WTC11 (cell line): Measurements from ENCODE around the gene LSP1. TPM values are rescaled to one million over a fixed set of nuclear protein-coding genes. Genes with fewer than 3 reads are reported as not detected.
A peak's percentile ranks its signal among the peaks of the same experiment; 100 is the strongest.
"Not testable (repeated sequence)": the region's sequence is repeated elsewhere in the genome, so short reads cannot be mapped to it uniquely, and the experiment has no call there.

Experiments
- ATAC-seq: fragments of 200-7000 bp; cut with Tn5 transposase; 2 replicates; pipeline ENCODE4 v1.10.0; 2021; ENCODE audit warnings: mild to moderate bottlenecking, moderate library complexity
- CTCF ChIA-PET: fragments of 300-600 bp; sonication (Branson Sonifier 250); formaldehyde crosslinking; loops from one replicate; lab custom pipeline; 2021; ENCODE audit warnings: antibody characterized with exemption; lab: Charles Lee
- POLR2A ChIA-PET: fragments of 350-600 bp; sonication (Branson Sonifier 250); formaldehyde crosslinking; loops from one replicate; lab custom pipeline; 2021; ENCODE audit warnings: antibody characterized with exemption; lab: Charles Lee
- DNase-seq: peaks from one replicate; pipeline ENCODE4 v3.0.0; 2021; ENCODE audit warnings: low spot score
- H3K27ac Mint-ChIP-seq: 2 replicates; pipeline ENCODE4 v1.8.0; 2021; ENCODE audit warnings: mixed read lengths
- H3K27me3 Mint-ChIP-seq: 2 replicates; pipeline ENCODE4 v1.8.0; 2021; ENCODE audit warnings: low read depth, mild to moderate bottlenecking, moderate library complexity, mixed read lengths
- H3K36me3 Mint-ChIP-seq: 2 replicates; pipeline ENCODE4 v1.8.0; 2021; ENCODE audit warnings: mixed read lengths
- H3K4me1 Mint-ChIP-seq: 2 replicates; pipeline ENCODE4 v1.8.0; 2022; ENCODE audit warnings: mixed read lengths
- H3K4me3 Mint-ChIP-seq: 2 replicates; pipeline ENCODE4 v1.8.0; 2021; ENCODE audit warnings: mild to moderate bottlenecking, moderate library complexity, mixed read lengths
- H3K9me3 Mint-ChIP-seq: 2 replicates; pipeline ENCODE4 v1.8.0; 2021; ENCODE audit warnings: mixed read lengths
- AFF4 ChIP-seq: sonication (generic); formaldehyde crosslinking; IDR thresholded peaks from 2 replicates; pipeline ENCODE4 v1.8.1; 2023; ENCODE audit warnings: mild to moderate bottlenecking, missing genetic modification reagents, borderline replicate concordance
- AR ChIP-seq: fragments of 250-450 bp; sonication (Bioruptor Pico); IDR thresholded peaks from 2 replicates; pipeline ENCODE4 v1.9.0; 2021; ENCODE audit warnings: mild to moderate bottlenecking
- ATF6 ChIP-seq: sonication (generic); formaldehyde crosslinking; IDR thresholded peaks from 2 replicates; pipeline ENCODE4 v1.8.1; 2023; ENCODE audit warnings: mild to moderate bottlenecking, missing genetic modification reagents
- E2F1 ChIP-seq: sonication (generic); formaldehyde crosslinking; IDR thresholded peaks from 2 replicates; pipeline ENCODE4 v1.8.0; 2022; ENCODE audit warnings: mild to moderate bottlenecking, missing genetic modification reagents
- FOXP1 ChIP-seq: sonication (generic); formaldehyde crosslinking; IDR thresholded peaks from 2 replicates; pipeline ENCODE4 v1.8.0; 2022; ENCODE audit warnings: missing genetic modification reagents, mild to moderate bottlenecking, moderate library complexity, borderline replicate concordance
- IRF2 ChIP-seq: sonication (generic); formaldehyde crosslinking; IDR thresholded peaks from 2 replicates; pipeline ENCODE4 v1.8.0; 2022; ENCODE audit warnings: low read depth, missing genetic modification reagents, borderline replicate concordance
- MYBL2 ChIP-seq: sonication (generic); formaldehyde crosslinking; IDR thresholded peaks from 2 replicates; pipeline ENCODE4 v1.8.1; 2023; ENCODE audit warnings: mild to moderate bottlenecking, moderate library complexity, missing genetic modification reagents
- NR2C2 ChIP-seq: sonication (generic); formaldehyde crosslinking; IDR thresholded peaks from 2 replicates; pipeline ENCODE4 v1.8.0; 2022; ENCODE audit warnings: mild to moderate bottlenecking, missing genetic modification reagents
- OVOL2 ChIP-seq: fragments of 250-450 bp; sonication (Bioruptor Pico); IDR thresholded peaks from 2 replicates; pipeline ENCODE4 v1.9.0; 2021; ENCODE audit warnings: mild to moderate bottlenecking, borderline replicate concordance
- PRRX2 ChIP-seq: fragments of 250-450 bp; sonication (Bioruptor Pico); IDR thresholded peaks from 2 replicates; pipeline ENCODE4 v1.8.0; 2021; ENCODE audit warnings: mild to moderate bottlenecking
- SMAD3 ChIP-seq: sonication (generic); formaldehyde crosslinking; IDR thresholded peaks from 2 replicates; pipeline ENCODE4 v1.8.0; 2022; ENCODE audit warnings: missing genetic modification reagents, mild to moderate bottlenecking, borderline replicate concordance
- SMAD4 ChIP-seq: sonication (generic); formaldehyde crosslinking; IDR thresholded peaks from 2 replicates; pipeline ENCODE4 v1.8.0; 2022; ENCODE audit warnings: mild to moderate bottlenecking, missing genetic modification reagents
- USF1 ChIP-seq: sonication (generic); formaldehyde crosslinking; IDR thresholded peaks from 2 replicates; pipeline ENCODE4 v1.8.0; 2022; ENCODE audit warnings: mild to moderate bottlenecking, missing genetic modification reagents
- ZNF138 ChIP-seq: sonication (generic); formaldehyde crosslinking; conservative IDR thresholded peaks from 2 replicates; pipeline ENCODE4 v1.8.1; 2022; ENCODE audit warnings: mild to moderate bottlenecking, moderate library complexity, missing genetic modification reagents
- ZNF219 ChIP-seq: sonication (generic); formaldehyde crosslinking; IDR thresholded peaks from 2 replicates; pipeline ENCODE4 v1.8.0; 2023; ENCODE audit warnings: missing genetic modification reagents, mild to moderate bottlenecking, borderline replicate concordance
- ZNF232 ChIP-seq: sonication (generic); formaldehyde crosslinking; IDR thresholded peaks from 2 replicates; pipeline ENCODE4 v1.8.0; 2022; ENCODE audit warnings: mild to moderate bottlenecking, missing genetic modification reagents
- ZNF396 ChIP-seq: fragments of 250-450 bp; sonication (Bioruptor Pico); IDR thresholded peaks from 2 replicates; pipeline ENCODE4 v1.8.0; 2021; ENCODE audit warnings: mild to moderate bottlenecking, moderate library complexity, borderline replicate concordance
- ZNF416 ChIP-seq: fragments of 250-450 bp; sonication (Bioruptor Pico); IDR thresholded peaks from 2 replicates; pipeline ENCODE4 v1.9.0; 2021; ENCODE audit warnings: mild to moderate bottlenecking, inconsistent platforms
- ZNF532 ChIP-seq: fragments of 250-450 bp; sonication (Bioruptor Pico); IDR thresholded peaks from 2 replicates; pipeline ENCODE4 v1.9.0; 2021; ENCODE audit warnings: mild to moderate bottlenecking, borderline replicate concordance
- total RNA-seq: library from RNA; stranded (reverse); gene quantifications from 3 replicates; pipeline ENCODE4 v1.2.3, GENCODE V29; 2021

The LSP1 gene
- total RNA-seq, 1 experiment from 2014 or later: 0.77 TPM

- no peaks in the 10 kb centered on the region for H3K9me3 Mint-ChIP-seq
- no peak for TF ChIP-seq AR (CRISPR knock-in tag)
- no peak for TF ChIP-seq PRRX2 (CRISPR knock-in tag)
- no peak for TF ChIP-seq ZNF219 (CRISPR knock-in tag)
- no peak for TF ChIP-seq SMAD4 (CRISPR knock-in tag)
- no peak for TF ChIP-seq ZNF532 (CRISPR knock-in tag)
- TF ChIP-seq ATF6 (CRISPR knock-in tag): no peak
- TF ChIP-seq ZNF232 (CRISPR knock-in tag): no peak
- TF ChIP-seq IRF2: no peak
- TF ChIP-seq OVOL2 (CRISPR knock-in tag): no peak
- TF ChIP-seq SMAD3: no peak
- TF ChIP-seq E2F1 (CRISPR knock-in tag): no peak
- no peak for TF ChIP-seq ZNF416
- TF ChIP-seq ZNF396: no peak
- TF ChIP-seq MYBL2 (CRISPR knock-in tag): no peak
- no peak for TF ChIP-seq FOXP1
- TF ChIP-seq ZNF138 (CRISPR knock-in tag): no peak
- no peak for TF ChIP-seq NR2C2 (CRISPR knock-in tag)
- no peak for TF ChIP-seq AFF4
- TF ChIP-seq USF1 (CRISPR knock-in tag): no peak
- DNase-seq (no peak), ATAC-seq (no peak)
- H3K36me3 Mint-ChIP-seq: no peaks in the 10 kb centered on the region
- H3K4me1 Mint-ChIP-seq: peaks cover 3% of the 10 kb centered on the region
- H3K27me3 Mint-ChIP-seq: no peaks in the 10 kb centered on the region; the same call in 1 of the 2 replicates
- ChIA-PET CTCF (interaction anchor here (0.7 to 1.6 kb wide), 3 partner anchors 22 to 105 kb away, joined by 3 to 4 read pairs (median 3); no protein-coding TSS in a partner anchor), POLR2A (no interaction called here)
- H3K27ac Mint-ChIP-seq: no peak overlapping the region
- no peak overlapping the region for H3K4me3 Mint-ChIP-seq
These were observed 86.2 kb downstream of the LSP1 start for GRCh38 chr11:1939006-1939625.

- H3K27ac Mint-ChIP-seq, POLR2A ChIA-PET, H3K9me3 Mint-ChIP-seq, H3K36me3 Mint-ChIP-seq, H3K4me3 Mint-ChIP-seq, H3K27me3 Mint-ChIP-seq, H3K4me1 Mint-ChIP-seq, CTCF ChIA-PET, ATAC-seq: not testable (repeated sequence)
- peak; percentile 4 for DNase-seq
These were observed 86.9 kb downstream of the LSP1 start for GRCh38 chr11:1939788-1940187.
